ENCODE measurements around the gene TAPBP. TPM values are rescaled to one million over a fixed set of nuclear protein-coding genes. Genes with fewer than 3 reads are reported as not detected.

TAPBP gene
- total RNA-seq, 1 donor from 2014 or later, result 16.2 TPM

GRCh38 chr6:33312361-33313104, 1.3 kb downstream of the TAPBP start:
- DNase-seq (ENCODE audit: low read depth, low spot score), result no peak

DNA sequence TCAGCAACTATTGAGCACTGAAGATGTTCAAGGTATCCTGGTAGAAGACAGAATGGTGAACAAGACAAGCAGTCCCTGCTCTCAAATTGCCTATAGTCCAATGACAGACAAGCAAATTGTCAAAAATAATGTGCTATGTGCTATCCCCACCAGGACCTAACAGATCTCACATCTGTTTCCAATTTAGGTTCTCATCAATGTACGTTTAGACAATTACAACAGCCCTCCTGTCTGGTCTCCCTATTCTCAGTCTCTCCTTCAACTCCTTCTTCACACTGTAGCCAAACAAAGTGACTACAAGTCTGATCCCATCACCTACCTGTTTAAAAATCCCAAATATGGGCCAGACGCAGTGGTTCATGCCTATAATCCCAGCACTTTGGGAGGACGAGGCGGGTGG, 7.5 kb downstream of the TAPBP start:
- peaks cover 3% of the 10 kb centered on the region for H3K27me3 Mint-ChIP-seq (ENCODE audit: low read depth)
- no peak overlapping the region for H3K4me3 Mint-ChIP-seq
- H3K9me3 Mint-ChIP-seq, result no peaks in the 10 kb centered on the region
- DNase-seq (ENCODE audit: low read depth, low spot score), result no peak
- no peak overlapping the region for H3K27ac Mint-ChIP-seq (ENCODE audit: unreplicated experiment)
- no peak for TF ChIP-seq CTCF (conservative IDR thresholded peaks at IDR 0.05)
- peaks cover 5% of the 10 kb centered on the region for H3K4me1 Mint-ChIP-seq
- no peaks in the 10 kb centered on the region for H3K36me3 Mint-ChIP-seq (ENCODE audit: low read depth)

More at GRCh38 chr6:33312361-33313104, 1.3 kb downstream of the TAPBP start:
- peaks cover 29% of the 10 kb centered on the region for H3K27me3 Mint-ChIP-seq (ENCODE audit: low read depth)
- H3K4me3 Mint-ChIP-seq, result peak overlapping the region; percentile 95
- TF ChIP-seq CTCF (conservative IDR thresholded peaks at IDR 0.05), result no peak
- no peak overlapping the region for H3K27ac Mint-ChIP-seq (ENCODE audit: unreplicated experiment)
- H3K9me3 Mint-ChIP-seq, result no peaks in the 10 kb centered on the region
- no peaks in the 10 kb centered on the region for H3K36me3 Mint-ChIP-seq (ENCODE audit: low read depth)
- peaks cover 40% of the 10 kb centered on the region for H3K4me1 Mint-ChIP-seq

DNA sequence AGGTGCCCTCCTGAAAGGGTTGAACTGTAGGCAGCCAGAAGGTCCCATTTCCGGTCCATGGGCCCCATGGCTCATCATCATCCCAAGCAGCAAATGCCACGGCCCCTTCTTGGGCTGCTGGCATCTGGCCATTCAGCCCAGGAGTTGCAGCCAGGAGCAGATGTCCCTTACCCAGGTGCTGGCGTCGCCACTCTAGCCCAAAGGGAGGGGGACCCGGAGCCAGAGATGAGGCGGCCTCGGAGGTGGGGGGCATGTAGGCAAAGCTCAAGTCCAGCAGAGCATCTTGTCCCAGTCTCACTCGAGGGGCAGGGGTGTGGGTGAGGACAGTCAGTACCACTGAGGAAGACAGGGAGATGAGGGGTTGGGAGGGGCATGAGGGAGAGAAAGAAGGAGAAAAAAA, 8.8 kb downstream of the TAPBP start:
- H3K27me3 Mint-ChIP-seq (ENCODE audit: low read depth), result no peaks in the 10 kb centered on the region
- DNase-seq (ENCODE audit: low read depth, low spot score), result no peak
- no peaks in the 10 kb centered on the region for H3K9me3 Mint-ChIP-seq
- H3K4me3 Mint-ChIP-seq, result no peak overlapping the region
- H3K4me1 Mint-ChIP-seq, result peaks cover 10% of the 10 kb centered on the region
- H3K36me3 Mint-ChIP-seq (ENCODE audit: low read depth), result no peaks in the 10 kb centered on the region
- TF ChIP-seq CTCF (conservative IDR thresholded peaks at IDR 0.05), result no peak
- H3K27ac Mint-ChIP-seq (ENCODE audit: unreplicated experiment), result peak overlapping the region; percentile 27

DNA sequence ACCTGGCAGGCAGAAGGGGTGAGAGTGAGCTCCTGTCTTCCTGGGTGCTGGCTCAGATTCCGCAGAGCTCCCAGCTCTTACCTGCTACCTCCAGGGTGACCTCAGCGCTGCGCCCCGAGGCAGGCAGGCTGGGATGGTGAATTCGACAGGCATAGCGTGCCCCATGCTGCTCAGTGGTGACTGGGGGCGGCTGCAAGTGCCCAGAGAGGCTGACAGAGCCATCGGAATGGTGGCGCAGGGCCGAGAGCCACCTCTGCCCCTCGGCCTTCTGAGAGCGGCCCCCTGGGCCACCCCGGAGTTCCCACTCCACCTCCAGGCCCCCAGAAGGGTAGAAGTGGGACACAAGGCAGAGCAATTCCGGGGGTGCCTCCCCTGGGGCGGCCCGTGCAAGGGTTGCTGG, 9.7 kb downstream of the TAPBP start:
- no peaks in the 10 kb centered on the region for H3K9me3 Mint-ChIP-seq
- no peak overlapping the region for H3K4me3 Mint-ChIP-seq
- peaks cover 19% of the 10 kb centered on the region for H3K4me1 Mint-ChIP-seq
- H3K27me3 Mint-ChIP-seq (ENCODE audit: low read depth), result no peaks in the 10 kb centered on the region
- H3K27ac Mint-ChIP-seq (ENCODE audit: unreplicated experiment), result no peak overlapping the region
- no peak for DNase-seq (ENCODE audit: low read depth, low spot score)
- no peak for TF ChIP-seq CTCF (conservative IDR thresholded peaks at IDR 0.05)
- no peaks in the 10 kb centered on the region for H3K36me3 Mint-ChIP-seq (ENCODE audit: low read depth)

DNA sequence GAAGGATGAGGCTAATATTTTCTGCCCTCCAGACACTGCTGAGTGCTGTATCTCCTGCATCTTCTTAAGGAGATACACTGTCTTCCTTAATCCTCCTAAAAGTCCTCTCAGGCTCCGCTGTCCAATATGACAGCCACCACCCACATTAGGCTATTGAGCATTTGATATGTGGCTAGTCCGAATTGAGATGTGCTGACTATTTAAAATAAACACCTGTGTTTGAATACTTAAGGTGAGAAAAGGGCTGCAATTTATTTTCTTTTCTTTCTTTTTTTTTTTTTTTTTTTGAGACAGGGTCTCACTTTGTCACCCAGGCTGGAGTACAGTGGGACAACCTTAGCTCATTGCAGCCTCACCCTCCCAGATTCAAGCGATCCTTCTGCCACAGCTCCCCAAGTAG, 12.0 kb downstream of the TAPBP start:
- H3K27me3 Mint-ChIP-seq (ENCODE audit: low read depth), result no peaks in the 10 kb centered on the region
- no peak for TF ChIP-seq CTCF (conservative IDR thresholded peaks at IDR 0.05)
- peak overlapping the region; percentile 99 for H3K4me3 Mint-ChIP-seq
- peaks cover 32% of the 10 kb centered on the region for H3K4me1 Mint-ChIP-seq
- H3K9me3 Mint-ChIP-seq, result no peaks in the 10 kb centered on the region
- H3K36me3 Mint-ChIP-seq (ENCODE audit: low read depth), result no peaks in the 10 kb centered on the region
- no peak overlapping the region for H3K27ac Mint-ChIP-seq (ENCODE audit: unreplicated experiment)
- DNase-seq (ENCODE audit: low read depth, low spot score), result no peak

All from neural crest cell (in vitro differentiated cells).